Epithelial cell of umbilical artery (primary cell): Measurements from ENCODE around the gene WLS. TPM values are rescaled to one million over a fixed set of nuclear protein-coding genes. Genes with fewer than 3 reads are reported as not detected.

Experiments
- total RNA-seq: library from RNA; depleted of rRNA; stranded (reverse); fragments of >200 nt; gene quantifications from 2 replicates; pipeline ENCODE4 v1.2.3, GENCODE V29; 2014

The WLS gene
- total RNA-seq = 90.9 and 116 TPM in 2 replicates

DNA sequence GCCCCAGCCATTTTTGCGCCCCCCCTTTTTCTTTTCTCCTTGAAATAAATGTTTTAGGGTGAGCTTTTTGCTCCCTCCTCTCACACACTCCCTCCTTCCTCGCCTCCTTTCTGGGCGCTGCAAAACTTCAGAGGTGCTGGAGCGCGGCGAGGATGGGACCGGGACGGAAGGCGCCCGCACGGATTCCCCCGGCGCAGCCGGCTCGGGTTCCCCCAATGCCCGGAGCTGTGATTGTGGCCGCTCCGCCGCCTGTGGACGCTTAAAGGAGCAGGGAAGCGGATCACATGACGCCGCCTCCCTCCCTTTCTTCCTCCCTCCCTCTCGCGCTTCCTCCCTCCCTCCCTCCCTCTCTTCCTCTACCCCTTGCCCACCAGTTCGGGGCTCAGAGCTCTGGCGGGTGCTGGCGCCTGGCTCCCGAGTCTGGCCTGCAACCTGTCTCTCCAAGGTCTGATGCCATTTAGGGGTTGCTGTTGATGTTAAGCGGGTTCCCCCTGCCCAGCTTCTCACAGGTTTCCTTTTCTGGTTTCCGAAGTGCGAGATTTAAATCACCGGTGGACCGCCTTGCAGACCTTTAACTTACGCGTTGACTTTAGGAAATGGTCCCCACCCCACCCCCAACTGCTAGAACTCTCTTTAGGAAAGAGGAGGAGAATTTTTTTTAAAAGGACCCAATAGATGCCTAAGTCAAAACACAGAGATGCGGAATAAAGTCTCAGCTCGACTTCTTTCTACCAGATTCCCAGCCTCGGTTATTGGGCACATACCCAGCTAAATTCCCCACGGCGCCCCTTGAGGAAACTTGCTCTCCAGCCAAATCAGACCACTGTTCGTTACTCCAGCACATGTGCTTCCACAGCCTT lies at the start of gene WLS:
TSS of gene WLS (minus strand) at position 235 of the 860 bp plus-strand sequence. CDS start at position 11, 224 bp downstream.

Other genes with a start within 250 kb of the WLS start
- gene DIRAS3, start 181.9 kb downstream of the WLS start, total RNA-seq = 0.91 and 0.97 TPM in 2 replicates
- gene RPE65, start 217.4 kb upstream of the WLS start, total RNA-seq = not detected in 2 replicates